GM21825 (cell line): Measurements from ENCODE around the gene KSR1.
"Not testable (repeated sequence)": the region's sequence is repeated elsewhere in the genome, so short reads cannot be mapped to it uniquely, and the experiment has no call there.

Experiments used
- ATAC-seq: cut with Tn5 transposase; IDR thresholded peaks from one replicate; pipeline ENCODE4 v1.9.1; 2021; ENCODE audit warnings: mild to moderate bottlenecking, moderate library complexity; ENCODE audit not compliant: unreplicated experiment

Gene KSR1

GRCh38 chr17:27671591-27671910, 215.3 kb downstream of the KSR1 start:
- no peak for ATAC-seq

GRCh38 chr17:27671977-27672480, 215.8 kb downstream of the KSR1 start:
- not testable (repeated sequence) for ATAC-seq

- no peak for ATAC-seq
Observed at GRCh38 chr17:27674335-27674734, 218.1 kb downstream of the KSR1 start.
